Activated CD8-positive, alpha-beta memory T cell treated with anti-CD3 and anti-CD28 coated beads, Interleukin-2, amount 50 U/mL, for 1 hour (primary cell): Measurements from ENCODE around the gene LMBR1.
"Not testable (repeated sequence)": the region's sequence is repeated elsewhere in the genome, so short reads cannot be mapped to it uniquely, and the experiment has no call there.

ENCODE experiments used
- DNase-seq: peaks from one replicate; pipeline ENCODE4 v3.0.0-alpha.2; 2020; ENCODE audit errors: extremely low read depth

The LMBR1 gene

DNA sequence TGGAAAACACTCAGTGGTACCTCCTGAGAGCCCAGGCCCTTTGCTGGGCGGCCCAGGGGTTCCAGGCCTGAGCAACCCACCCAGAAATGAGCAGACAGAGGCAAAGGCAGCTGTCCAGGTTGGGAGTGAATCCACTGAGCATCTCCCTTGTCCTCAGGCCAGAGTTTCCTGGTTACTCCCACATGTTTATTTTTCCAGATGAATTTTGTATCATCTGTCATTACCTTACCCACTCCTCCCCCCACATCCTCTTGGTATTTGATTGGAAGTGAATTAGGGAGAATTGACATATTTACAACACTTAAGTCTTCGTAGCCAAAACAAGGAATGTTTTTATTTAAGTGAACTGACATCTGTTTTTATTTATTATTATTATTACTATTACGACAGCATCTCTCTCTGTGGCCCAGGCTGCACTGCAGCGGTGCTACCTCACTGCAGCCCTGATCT, 13.2 kb upstream of the LMBR1 start:
- DNase-seq, result no peak

DNA sequence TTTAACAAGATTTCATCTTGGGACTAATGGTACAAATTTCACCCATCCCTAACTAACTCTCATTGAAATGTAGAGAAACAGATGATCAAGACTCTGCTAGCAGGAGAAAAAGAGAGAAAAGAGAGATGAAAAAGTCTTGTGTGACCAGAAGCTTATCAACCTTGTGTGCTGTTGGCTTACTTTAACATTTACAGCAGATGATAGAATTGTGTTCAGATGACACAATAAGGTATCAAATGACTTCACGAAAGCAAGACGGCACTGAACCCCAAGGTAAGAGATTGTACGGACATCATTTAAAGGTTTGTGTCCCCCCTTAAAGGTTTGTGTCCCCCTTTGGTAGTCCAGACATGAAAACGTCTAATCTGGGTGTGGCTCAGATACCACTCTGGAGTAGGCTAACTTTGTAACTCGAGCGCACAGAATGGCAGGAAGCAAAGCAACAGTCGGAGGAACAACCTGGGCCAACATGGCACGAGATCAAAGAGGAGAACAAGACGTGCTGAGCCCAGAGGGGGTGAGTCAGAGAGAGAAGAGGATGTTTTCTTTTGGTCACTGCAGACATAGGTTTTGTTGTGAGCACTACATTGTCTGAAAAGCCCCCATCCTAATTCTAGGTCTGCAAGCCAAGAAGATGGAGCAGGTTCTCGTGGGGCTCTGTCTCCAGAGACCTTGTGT, 10.4 kb upstream of the LMBR1 start:
- peak; percentile 51 for DNase-seq

DNA sequence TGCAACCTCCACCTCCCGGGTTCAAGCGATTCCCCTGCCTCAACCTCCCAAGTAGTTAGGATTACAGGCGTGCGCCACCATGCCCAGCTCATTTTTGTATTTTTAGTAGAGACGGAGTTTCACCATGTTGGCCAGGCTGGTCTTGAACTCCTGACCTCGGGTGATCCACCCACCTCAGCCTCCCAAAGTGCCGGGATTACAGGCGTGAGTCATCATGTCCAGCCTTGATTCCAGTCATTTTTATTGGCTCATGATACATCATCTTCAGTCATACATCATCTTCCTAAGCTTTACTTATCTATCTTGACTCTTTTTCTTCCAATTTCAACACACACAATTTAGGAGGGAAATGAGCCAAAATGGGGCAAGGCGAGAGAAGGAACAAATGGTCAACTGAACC, 7.1 kb upstream of the LMBR1 start:
- not testable (repeated sequence) for DNase-seq

DNA sequence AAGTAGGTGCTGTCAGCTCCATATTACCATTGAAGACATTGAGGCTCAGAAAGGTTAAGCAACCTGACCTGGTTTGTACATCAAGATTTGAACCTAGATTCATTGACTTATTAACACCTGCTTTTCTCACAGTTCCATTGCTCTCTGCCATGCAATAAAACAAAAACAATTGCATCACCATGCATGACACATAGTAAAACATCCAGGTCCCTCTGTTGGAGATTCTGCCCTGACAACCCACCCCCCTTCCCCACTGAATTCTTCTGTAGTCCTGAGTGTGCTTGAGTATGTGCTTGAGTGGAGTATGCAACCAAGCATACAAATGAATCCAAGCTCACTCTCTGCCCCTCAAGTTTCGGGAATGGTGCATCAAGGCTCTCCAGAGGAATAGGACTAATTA, 6.0 kb upstream of the LMBR1 start:
- no peak for DNase-seq

DNA sequence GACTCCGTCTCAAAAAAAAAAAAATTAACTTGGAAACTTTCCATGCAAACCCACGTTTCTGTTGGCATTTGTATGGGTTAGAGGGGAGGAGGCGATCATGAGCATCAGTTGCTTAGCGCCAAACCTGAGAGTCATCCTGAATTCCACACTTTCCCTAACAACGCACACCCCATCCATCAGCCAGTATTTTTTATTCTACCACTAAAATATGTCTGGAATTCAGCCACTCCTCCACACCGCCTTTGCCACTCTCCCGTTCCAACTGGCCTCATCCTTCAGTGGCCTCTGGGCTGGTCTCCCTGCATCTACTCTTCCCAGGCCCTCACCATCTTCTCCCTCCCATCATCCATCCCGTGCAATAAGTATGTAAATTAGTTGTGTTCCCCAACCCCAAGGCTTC, 4.7 kb upstream of the LMBR1 start:
- DNase-seq, result no peak

DNA sequence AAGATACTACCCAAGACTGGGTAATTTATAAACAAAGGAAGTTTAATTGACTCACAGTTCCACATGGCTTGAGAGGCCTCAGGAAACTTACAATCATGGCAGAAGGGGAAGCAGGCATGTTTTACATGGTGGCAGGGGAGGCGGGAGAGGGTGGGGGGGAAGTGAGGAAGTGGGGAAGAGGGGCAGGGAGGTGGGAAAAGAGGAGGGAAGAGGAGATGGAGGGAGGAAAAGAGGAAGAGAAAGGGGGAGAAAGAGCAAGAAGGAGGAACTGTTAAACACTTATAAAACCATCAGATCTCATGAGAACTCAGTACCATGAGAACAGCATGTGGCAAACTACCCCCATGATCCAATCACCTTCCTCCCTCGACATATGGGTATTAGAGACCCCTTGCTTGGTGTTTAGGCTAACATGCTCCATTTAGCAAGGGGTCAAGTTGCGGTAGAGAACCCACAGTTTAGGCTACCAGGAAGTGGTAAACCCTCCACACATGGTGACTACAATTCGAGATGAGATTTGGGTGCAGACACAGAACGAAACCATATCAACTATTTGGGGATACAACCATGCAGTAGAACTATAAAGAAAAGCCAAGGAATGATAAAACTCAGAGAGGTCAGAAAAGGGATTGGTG, 3.5 kb upstream of the LMBR1 start:
- DNase-seq, result no peak

DNA sequence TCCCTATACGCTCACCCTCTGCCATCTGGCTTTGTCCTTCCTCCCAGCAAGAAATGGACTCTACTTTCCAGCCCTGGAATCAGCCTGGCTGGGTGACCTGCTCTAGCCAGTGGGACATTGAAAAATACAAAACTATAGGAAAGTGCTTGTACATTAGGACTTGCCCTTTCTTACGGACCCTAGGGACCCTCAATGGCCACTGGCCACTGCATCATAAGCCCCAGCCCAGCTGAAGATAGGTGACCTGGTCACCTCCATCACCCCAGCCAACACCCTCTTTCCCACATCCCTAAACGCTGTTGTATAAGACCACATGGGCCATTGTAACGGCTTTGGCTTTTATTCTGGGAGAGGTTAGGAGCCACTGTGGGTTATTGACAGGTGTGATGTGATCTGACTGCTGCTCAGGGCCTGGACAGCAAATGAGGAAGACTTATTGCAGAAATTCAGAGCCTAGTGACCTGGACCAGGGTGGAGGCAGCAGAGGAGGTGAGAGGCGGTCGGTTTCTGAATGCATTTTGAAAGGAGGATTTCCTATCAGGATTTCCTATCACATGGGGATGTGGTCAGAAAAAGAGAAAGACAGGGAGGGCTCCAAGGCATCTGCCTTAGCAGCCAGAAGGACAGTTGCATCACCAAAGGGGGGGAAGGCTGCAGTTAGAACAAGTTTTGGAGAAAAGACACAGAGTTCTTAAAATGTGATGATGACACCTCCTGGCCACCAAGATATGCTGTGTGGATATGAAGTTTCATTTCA, 2.2 kb upstream of the LMBR1 start:
- no peak for DNase-seq

DNA sequence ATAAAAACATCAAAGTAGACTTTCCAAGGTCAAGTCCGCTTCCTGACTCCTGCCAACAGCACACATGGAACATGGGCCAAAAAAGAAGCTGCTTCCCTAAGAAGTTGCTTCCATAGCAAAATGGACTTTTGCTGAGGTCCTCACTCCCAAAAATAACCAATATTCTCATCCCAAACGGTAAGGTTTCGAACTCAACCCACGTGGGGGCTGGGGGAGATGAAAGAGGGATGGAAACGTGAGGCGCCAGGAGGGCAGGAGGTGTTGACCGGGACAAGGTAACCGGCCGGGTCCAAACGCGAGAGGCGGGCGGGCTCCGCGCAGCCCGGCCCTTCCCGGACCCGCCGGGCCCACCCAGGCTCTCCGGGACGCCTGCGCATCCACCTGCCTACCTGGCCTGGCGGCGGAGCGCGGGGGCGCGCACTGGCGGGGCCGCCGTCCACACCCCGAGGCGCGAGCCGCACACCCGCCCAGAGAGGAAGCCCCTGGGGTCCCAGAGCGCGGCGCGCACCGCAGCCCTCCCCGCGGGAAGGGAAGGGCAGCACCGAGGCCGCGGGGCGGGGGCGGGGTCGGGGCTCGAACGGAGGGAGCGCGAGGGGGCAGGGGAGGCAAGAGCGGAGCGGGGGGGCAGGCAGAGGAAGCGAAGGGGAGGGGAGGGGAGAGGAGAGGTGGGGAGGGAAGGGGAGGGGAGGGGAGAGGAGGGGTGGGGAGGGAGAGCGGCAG, 742 bp downstream of the LMBR1 start:
- DNase-seq, result no peak

DNA sequence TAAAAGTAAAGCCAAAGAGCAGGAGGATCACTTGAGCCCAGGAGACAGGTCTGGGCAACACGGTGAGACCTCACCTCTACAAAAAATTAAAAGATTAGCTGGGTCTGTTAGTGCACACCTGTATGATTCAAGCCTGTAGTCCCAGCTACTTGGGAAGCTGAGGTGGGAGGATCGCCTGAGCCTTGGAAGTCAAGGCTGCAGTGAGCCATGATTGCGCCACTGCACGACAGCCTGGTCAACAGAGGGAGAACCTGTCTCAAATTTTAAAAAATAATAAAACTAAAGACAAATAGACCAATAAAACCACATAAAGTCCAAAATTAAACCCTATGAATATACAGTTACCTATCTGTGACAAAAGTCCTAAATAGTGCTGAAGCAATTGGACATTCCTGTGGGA, 3.2 kb downstream of the LMBR1 start:
- no peak for DNase-seq

DNA sequence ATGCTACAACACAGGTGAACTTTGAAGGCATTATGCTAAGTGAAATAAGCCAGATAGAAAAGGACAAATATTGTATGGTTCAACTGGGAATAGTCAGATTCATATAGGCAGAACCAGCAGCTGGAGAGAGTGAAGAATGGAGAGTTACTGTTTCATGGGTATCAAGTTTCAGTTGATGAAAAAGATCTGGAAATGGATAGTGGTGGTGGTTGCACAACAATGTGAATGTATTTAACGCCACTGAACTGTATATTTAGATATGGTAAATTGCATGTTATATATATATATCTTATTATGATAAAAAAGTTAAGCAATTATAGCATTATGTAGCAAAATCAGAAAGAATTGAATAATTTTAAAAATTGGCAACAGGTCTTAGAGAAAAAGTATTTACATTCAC, 3.9 kb downstream of the LMBR1 start:
- no peak for DNase-seq

DNA sequence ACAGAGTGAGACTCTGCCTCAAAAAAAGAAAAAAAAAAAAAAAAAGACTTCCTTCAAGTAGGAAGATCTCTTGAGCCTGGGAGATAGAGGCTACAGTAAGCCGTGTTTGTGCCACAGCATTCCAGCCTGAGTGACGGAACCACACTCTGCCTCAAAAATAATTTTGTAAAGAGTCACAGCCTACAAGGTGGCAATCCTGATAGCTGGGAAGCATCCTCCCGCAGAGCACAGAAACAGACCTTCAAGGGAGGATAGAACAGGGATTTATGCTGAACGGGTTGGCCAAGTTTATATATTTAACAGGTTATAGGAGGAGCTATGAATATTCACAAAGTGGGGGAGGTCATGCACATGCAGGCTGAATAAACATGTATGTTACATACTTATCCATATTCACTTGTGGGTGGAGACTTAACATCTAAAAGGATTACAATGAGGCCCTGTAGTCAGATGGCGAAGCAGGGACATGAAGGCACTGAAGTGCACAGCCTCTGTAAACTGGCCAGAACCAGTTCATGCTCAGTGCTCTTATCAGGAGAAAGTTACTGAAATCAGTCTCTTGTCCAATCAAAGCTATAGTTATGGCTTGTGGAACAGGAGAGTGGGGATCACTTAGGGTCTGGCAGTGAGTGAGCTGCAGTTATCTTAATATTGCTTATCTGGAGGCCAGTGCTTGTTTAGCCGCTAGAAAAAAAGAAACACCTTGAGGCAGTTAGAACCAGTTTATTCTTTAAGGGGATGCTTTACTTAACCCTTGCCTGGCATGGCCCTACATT, 6.8 kb downstream of the LMBR1 start:
- DNase-seq, result no peak

DNA sequence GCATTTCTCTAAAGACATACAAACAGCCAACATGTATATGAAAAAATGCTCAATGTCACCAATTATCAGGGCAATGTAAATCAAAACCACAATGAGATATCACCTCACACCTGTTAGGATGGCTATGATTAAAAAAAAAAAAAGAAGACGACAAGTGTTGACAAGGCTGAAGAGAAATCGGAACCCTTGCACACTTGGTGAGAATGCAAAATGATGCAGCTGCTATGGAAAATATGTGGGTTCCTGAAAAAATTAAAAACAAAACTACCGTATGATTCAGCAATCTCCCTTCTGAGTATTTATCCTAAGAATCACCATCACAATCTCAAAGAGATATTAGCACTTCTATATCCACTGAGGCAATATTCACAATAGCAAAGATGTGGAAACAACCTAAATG, 11.3 kb downstream of the LMBR1 start:
- DNase-seq, result no peak

DNA sequence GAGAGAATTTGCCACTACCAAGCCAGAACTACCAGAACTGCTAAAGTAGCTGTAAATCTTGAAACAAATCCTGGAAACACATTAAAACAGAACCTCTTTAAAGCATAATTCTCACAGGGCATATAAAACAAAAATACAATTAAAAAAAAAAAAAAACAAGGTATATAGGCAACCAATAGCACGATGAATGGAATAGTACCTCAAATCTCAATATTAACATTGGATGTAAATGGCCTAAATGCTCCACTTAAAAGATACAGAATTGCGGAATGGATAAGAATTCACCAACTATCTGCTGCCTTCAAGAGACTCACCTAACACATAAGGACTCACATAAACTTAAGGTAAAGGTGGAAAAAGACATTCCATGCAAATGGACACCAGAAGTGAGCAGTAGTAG, 17.2 kb downstream of the LMBR1 start:
- DNase-seq, result no peak

DNA sequence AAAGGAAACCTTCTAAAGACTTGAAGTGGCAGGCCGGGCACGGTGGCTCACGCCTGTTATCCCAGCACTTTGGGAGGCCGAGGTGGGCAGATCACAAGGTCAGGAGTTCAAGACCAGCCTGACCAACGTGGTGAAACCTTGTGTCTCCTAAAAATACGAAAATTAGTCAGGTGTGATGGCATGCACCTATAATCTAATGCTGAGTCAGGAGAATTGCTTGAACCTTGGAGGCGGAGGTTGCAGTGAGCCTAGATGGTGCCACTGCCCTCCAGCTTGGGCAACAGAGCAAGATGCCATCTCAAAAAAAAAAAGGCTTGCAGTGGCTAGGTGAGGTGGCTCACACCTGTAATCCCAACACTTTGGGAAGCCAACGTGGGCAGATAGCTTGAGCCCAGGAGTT, 24.6 kb downstream of the LMBR1 start:
- not testable (repeated sequence) for DNase-seq

DNA sequence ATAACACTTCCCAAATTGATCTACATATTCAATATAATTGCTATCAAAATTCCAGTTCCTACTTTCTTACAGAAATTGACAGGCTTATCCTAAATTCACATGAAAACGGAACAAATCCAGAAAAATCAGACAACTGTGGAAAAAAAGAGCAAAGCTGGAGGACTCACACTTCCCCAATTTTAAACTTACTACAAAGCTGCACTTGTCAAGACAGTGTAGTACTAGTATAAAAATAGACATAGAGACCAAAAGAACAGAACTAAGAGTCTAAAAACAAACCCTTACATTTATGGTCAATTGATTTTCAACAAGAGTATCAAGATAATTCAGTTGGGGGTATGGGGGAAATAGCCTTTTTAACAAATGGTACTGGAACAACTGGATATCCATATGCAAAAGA, 27.5 kb downstream of the LMBR1 start:
- DNase-seq, result no peak

DNA sequence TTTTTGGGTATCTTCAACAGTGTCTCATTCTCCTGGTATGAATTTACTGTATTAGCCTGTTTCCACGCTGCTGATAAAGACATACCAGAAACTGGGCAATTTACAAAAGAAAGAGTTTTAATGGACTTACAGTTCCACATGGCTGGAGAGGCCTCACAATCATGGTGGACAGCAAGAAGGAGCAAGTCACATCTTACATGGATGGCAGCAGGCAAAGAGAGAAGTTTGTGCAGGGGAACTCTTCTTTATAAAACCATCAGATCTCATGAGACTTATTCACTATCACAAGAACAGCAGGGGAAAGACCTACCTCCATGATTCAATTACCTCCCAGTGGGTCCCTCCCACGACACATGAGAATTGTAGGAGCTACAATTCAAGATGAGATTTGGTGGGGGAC, 31.0 kb downstream of the LMBR1 start:
- DNase-seq, result not testable (repeated sequence)

DNA sequence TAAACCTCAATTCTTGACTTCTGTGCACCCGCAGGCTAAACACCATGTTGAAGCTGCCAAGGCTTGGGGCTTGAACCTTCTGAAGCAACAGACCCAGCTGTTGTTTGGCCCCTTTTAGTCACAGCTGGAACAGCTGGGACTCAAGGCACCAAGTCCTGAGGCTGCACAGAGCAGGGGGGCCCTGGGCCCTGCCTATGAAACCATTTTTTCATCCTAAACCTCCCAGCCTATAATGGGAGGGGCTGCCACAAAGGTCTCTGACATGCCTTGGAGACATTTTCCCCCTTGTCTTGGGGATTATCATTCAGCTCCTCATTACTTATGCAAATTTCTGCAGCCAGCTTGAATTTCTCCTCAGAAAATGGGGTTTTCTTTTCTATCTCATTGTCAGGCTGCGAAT, 31.8 kb downstream of the LMBR1 start:
- no peak for DNase-seq

DNA sequence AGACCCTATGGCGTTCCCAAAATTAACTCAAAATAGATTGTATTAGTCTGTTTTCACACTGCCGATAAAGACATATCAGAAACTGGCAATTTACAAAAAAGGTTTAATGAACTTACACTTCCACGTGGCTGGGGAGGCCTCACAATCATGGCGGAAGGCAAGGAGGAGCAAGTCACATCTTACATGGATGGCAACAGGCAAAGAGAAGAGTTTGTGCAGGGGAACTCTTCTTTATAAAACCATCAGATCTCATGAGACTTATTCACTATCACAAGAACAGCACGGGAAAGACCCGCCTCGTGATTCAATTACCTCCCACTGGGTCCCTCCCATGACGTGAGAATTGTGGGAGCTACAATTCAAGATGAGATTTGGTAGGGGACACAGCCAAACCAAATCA, 32.9 kb downstream of the LMBR1 start:
- not testable (repeated sequence) for DNase-seq

DNA sequence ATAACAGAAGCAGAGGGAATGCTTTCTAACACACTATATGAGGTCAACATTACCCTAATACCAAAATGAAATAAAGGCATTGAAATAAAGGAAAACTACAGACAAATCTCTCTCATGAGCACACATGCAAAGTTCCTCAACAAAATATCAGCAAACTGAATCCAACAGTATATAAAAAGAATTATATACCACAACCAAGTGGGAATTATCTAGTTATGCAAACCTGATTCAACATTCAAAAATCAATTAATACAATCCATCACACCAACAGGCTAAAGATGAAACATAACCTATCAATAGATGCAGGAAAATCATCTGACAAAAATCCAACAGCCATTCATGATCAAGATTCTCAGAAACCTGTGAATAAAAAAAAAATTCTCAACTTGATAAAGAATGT, 34.5 kb downstream of the LMBR1 start:
- DNase-seq, result no peak

DNA sequence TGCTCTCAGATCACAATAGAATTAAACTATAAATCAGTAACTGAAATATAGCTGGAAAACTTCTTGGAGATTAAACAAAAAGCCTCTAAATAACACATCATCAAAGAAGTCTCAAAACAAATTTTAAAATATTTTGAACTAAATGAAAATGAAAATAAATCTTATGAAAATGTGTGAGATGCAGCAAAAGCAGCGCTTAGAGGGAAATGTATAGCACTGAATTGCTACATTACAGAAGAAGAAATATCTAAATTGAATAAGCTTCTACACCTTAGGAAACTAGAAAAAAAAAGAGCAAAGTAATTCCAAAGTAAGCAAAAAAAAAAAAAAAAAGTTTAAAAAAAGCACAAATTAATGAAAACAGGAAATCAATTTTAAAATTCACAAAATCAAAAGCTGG, 35.2 kb downstream of the LMBR1 start:
- DNase-seq, result no peak

DNA sequence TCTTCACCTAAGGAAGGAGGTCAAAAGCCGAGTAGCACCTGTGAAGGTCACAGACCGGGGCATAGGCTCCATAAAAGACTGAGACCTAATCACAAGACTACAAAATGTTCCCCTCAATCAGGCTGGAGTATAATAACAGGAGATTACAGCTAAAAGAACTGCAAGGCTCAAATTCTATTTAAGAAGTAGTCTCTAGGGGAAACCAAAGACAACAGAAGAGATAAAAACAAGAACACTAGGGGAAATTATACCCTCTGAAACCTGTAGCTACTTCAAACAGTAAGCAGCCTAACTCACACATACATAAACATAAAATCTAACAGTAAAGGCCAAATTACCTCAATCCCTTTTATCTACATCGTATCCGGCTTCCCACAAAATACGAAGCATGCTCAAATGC, 38.3 kb downstream of the LMBR1 start:
- DNase-seq, result no peak

DNA sequence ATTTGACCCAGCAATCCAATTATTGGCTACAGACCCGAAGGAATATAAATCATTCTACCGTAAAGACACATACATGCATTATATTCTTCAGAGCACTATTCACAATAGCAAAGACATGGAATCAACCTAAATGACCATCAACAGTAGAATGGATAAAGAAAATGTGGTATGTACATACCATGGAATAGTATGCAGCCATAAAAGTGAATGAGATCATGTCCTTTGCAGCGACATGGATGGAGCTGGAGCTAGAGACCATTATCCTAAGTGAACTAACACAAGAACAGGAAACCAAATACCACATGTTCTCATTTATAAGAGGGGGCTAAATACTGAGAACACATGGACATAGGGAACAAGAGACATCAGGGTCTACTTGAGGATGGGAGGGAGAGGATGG, 44.0 kb downstream of the LMBR1 start:
- no peak for DNase-seq
